H9 (cell line): Measurements from ENCODE around the gene MRLN. TPM values are rescaled to one million over a fixed set of nuclear protein-coding genes. Genes with fewer than 3 reads are reported as not detected.

Experiments
- DNase-seq: peaks from one replicate; pipeline ENCODE4 v3.0.0-alpha.2; 2017
- H2AFZ ChIP-seq: one replicate; pipeline ENCODE4 v1.6.1; 2013; ENCODE audit warnings: mild to moderate bottlenecking, low read length, control low read depth, moderate library complexity
- H2AK5ac ChIP-seq: 2 replicates; pipeline ENCODE4 v1.6.1; 2013; ENCODE audit warnings: low read length, control low read depth, mixed read lengths; ENCODE audit not compliant: insufficient read length
- H2BK120ac ChIP-seq: one replicate; pipeline ENCODE4 v1.6.1; 2013; ENCODE audit warnings: low read depth, mild to moderate bottlenecking, low read length, control low read depth, inconsistent platforms; ENCODE audit not compliant: poor library complexity, severe bottlenecking
- H2BK12ac ChIP-seq: 2 replicates; pipeline ENCODE4 v1.6.1; 2013; ENCODE audit warnings: low read length, control low read depth, mixed read lengths, low read depth; ENCODE audit not compliant: insufficient read length
- H2BK15ac ChIP-seq: 2 replicates; pipeline ENCODE4 v1.6.1; 2013; ENCODE audit warnings: low read depth, low read length, control low read depth
- H2BK20ac ChIP-seq: one replicate; pipeline ENCODE4 v1.6.1; 2013; ENCODE audit warnings: low read depth, mild to moderate bottlenecking, low read length, control low read depth, inconsistent platforms; ENCODE audit not compliant: poor library complexity, severe bottlenecking
- H2BK5ac ChIP-seq: 2 replicates; pipeline ENCODE4 v1.6.1; 2013; ENCODE audit warnings: low read length, control low read depth, mixed read lengths; ENCODE audit not compliant: insufficient read length
- H3K14ac ChIP-seq: 2 replicates; pipeline ENCODE4 v1.6.1; 2013; ENCODE audit warnings: low read length, control low read depth; ENCODE audit not compliant: insufficient read depth
- H3K18ac ChIP-seq: 2 replicates; pipeline ENCODE4 v1.6.1; 2013; ENCODE audit warnings: low read depth, mild to moderate bottlenecking, mixed read lengths, low read length, control low read depth; ENCODE audit not compliant: insufficient read length
- H3K23ac ChIP-seq: 2 replicates; pipeline ENCODE4 v1.6.1; 2013; ENCODE audit warnings: low read length, control low read depth, mixed read lengths, low read depth; ENCODE audit not compliant: insufficient read length
- H3K23me2 ChIP-seq: 2 replicates; pipeline ENCODE4 v1.6.1; 2013; ENCODE audit warnings: low read depth, mild to moderate bottlenecking, mixed read lengths, low read length, control low read depth; ENCODE audit not compliant: insufficient read length, poor library complexity, severe bottlenecking
- H3K27ac ChIP-seq: 2 replicates; pipeline ENCODE4 v1.5.1; 2013; ENCODE audit warnings: low read length, control low read depth, mixed read lengths, low read depth; ENCODE audit not compliant: insufficient read length
- H3K27me3 ChIP-seq: 2 replicates; pipeline ENCODE4 v1.6.1; 2013; ENCODE audit warnings: low read length, control low read depth, inconsistent platforms; ENCODE audit not compliant: insufficient read depth
- H3K4ac ChIP-seq: 2 replicates; pipeline ENCODE4 v1.6.1; 2013; ENCODE audit warnings: low read depth, mild to moderate bottlenecking, control low read depth, inconsistent platforms, low read length, moderate library complexity
- H3K4me1 ChIP-seq: 2 replicates; pipeline ENCODE4 v1.6.1; 2013; ENCODE audit warnings: low read length, control low read depth, inconsistent platforms; ENCODE audit not compliant: insufficient read depth
- H3K4me2 ChIP-seq: 2 replicates; pipeline ENCODE4 v1.6.1; 2013; ENCODE audit warnings: low read length, control low read depth, mixed read lengths; ENCODE audit not compliant: insufficient read length, insufficient read depth
- H3K56ac ChIP-seq: 2 replicates; pipeline ENCODE4 v1.6.1; 2013; ENCODE audit warnings: low read depth, mild to moderate bottlenecking, mixed read lengths, low read length, control low read depth; ENCODE audit not compliant: insufficient read length
- H3K79me1 ChIP-seq: 2 replicates; pipeline ENCODE4 v1.6.1; 2013; ENCODE audit warnings: low read depth, mild to moderate bottlenecking, moderate library complexity, low read length, control low read depth, inconsistent platforms; ENCODE audit not compliant: insufficient read depth, poor library complexity, severe bottlenecking
- H3K79me2 ChIP-seq: 2 replicates; pipeline ENCODE4 v1.6.1; 2013; ENCODE audit warnings: low read length, control low read depth, inconsistent platforms; ENCODE audit not compliant: insufficient read depth
- H3K9ac ChIP-seq: 2 replicates; pipeline ENCODE4 v1.6.1; 2013; ENCODE audit warnings: low read length, control low read depth, mixed read lengths; ENCODE audit not compliant: insufficient read length; ENCODE audit errors: extremely low read depth
- H3K9me3 ChIP-seq: one replicate; pipeline ENCODE4 v1.6.1; 2013; ENCODE audit warnings: low read depth, low read length, inconsistent platforms; ENCODE audit not compliant: control insufficient read depth
- H3T11ph ChIP-seq: one replicate; pipeline ENCODE4 v1.6.1; 2013; ENCODE audit warnings: mild to moderate bottlenecking, low read length, control low read depth, inconsistent platforms
- H4K20me1 ChIP-seq: one replicate; pipeline ENCODE4 v1.6.1; 2013; ENCODE audit not compliant: control insufficient read depth, insufficient read length, insufficient read depth
- H4K5ac ChIP-seq: 2 replicates; pipeline ENCODE4 v1.6.1; 2013; ENCODE audit warnings: low read depth, mild to moderate bottlenecking, mixed read lengths, low read length, control low read depth; ENCODE audit not compliant: insufficient read length
- H4K8ac ChIP-seq: replicated peaks from 2 replicates; pipeline ENCODE4 v1.6.1; 2013; ENCODE audit warnings: low read length, control low read depth, mixed read lengths, low read depth; ENCODE audit not compliant: insufficient read length
- H4K91ac ChIP-seq: 2 replicates; pipeline ENCODE4 v1.6.1; 2013; ENCODE audit warnings: low read depth, mild to moderate bottlenecking, moderate library complexity, mixed read lengths, low read length, control low read depth; ENCODE audit not compliant: insufficient read length
- H3K27ac Mint-ChIP-seq, 3 experiments: 2 replicates in 2 of 3; 3 replicates in 1 of 3; pipeline ENCODE4 v1.8.0; 2020 to 2021; ENCODE audit warnings: mixed read lengths in 3 of 3, mild to moderate bottlenecking in 1 of 3, moderate library complexity in 1 of 3
- H3K27me3 Mint-ChIP-seq: 2 replicates; pipeline ENCODE4 v1.8.0; 2021; ENCODE audit warnings: low read depth, mild to moderate bottlenecking, moderate library complexity, mixed read lengths
- H3K36me3 Mint-ChIP-seq, 3 experiments: 2 replicates in 2 of 3; 3 replicates in 1 of 3; pipeline ENCODE4 v1.8.0; 2020 to 2021; ENCODE audit warnings: low read depth in 3 of 3, mixed read lengths in 3 of 3; ENCODE audit not compliant: insufficient read depth in 1 of 3
- H3K4me1 Mint-ChIP-seq, 2 experiments: 2 replicates each; pipeline ENCODE4 v1.8.0; 2020; ENCODE audit warnings: mixed read lengths in 2 of 2
- H3K4me3 Mint-ChIP-seq, 2 experiments: 2 replicates in 1 of 2; 3 replicates in 1 of 2; pipeline ENCODE4 v1.8.0; 2020 to 2021; ENCODE audit warnings: mild to moderate bottlenecking in 2 of 2, mixed read lengths in 2 of 2, moderate library complexity in 1 of 2
- H3K9me3 Mint-ChIP-seq, 2 experiments: 2 replicates in 1 of 2; 3 replicates in 1 of 2; pipeline ENCODE4 v1.8.0; 2020; ENCODE audit warnings: mild to moderate bottlenecking in 2 of 2, mixed read lengths in 2 of 2, moderate library complexity in 1 of 2
- CTCF ChIP-seq: fragments of 200-600 bp; sonication (generic); conservative IDR thresholded peaks from 3 replicates; pipeline ENCODE4 v1.8.0; 2021; ENCODE audit warnings: antibody characterized with exemption, mild to moderate bottlenecking
- WGBS: extraction: QIAGEN DNeasy Blood & Tissue Kit; methylation state at CpG from one replicate; pipeline ENCODE4 v1.1.7; 2013; ENCODE audit warnings: missing lambda C conversion rate, low lambda C conversion rate, mixed read lengths; ENCODE audit not compliant: insufficient read length; ENCODE audit errors: extremely low coverage; 5-methylcytosine and 5-hydroxymethylcytosine counted together
- total RNA-seq: library from RNA; stranded (reverse); gene quantifications from 2 replicates; pipeline ENCODE4 v1.2.1, GENCODE V29; 2021

MRLN gene
- total RNA-seq, 1 experiment from 2014 or later, result not detected

- Mint-ChIP-seq H3K4me1 (no peaks in the 10 kb centered on the region), H3K27ac (no peak overlapping the region), H3K4me3 (no peak overlapping the region), H3K36me3 (peaks cover 0 to 9% (median 0%) of the 10 kb centered on the region in 3 experiments; a peak in 2 of 7 replicates), H3K27me3 (no peaks in the 10 kb centered on the region), H3K9me3 (peaks cover 8 to 9% of the 10 kb centered on the region in 2 experiments)
- Histone ChIP-seq H2AK5ac (no peak overlapping the region), H2BK12ac (no peak overlapping the region), H4K20me1 (no peaks in the 10 kb centered on the region), H2AFZ (no peak overlapping the region), H3K14ac (no peak overlapping the region), H3T11ph (no peak overlapping the region), H4K8ac (no peak overlapping the region), H3K79me2 (no peaks in the 10 kb centered on the region), H3K27me3 (no peaks in the 10 kb centered on the region), H3K9me3 (no peaks in the 10 kb centered on the region), H2BK5ac (no peak overlapping the region), H2BK15ac (no peak overlapping the region), H4K5ac (no peak overlapping the region), H3K79me1 (no peaks in the 10 kb centered on the region), H3K56ac (no peak overlapping the region), H2BK20ac (no peak overlapping the region), H3K4me1 (no peaks in the 10 kb centered on the region), H3K23me2 (no peaks in the 10 kb centered on the region), H2BK120ac (no peak overlapping the region), H3K23ac (no peak overlapping the region), H3K9ac (no peak overlapping the region), H3K27ac (no peak overlapping the region), H3K4ac (no peak overlapping the region), H4K91ac (no peak overlapping the region), H3K4me2 (no peak overlapping the region), H3K18ac (no peak overlapping the region)
- no CpG with 5 or more reads among the region's 3 CpGs for WGBS
- no peak for DNase-seq
- TF ChIP-seq CTCF, result no peak
Measured at GRCh38 chr10:59724098-59724938, 28.9 kb downstream of the MRLN start.
